Heart left ventricle (tissue), 16 donors: ENCODE data around the gene ST8SIA5. TPM values are rescaled to one million over a fixed set of nuclear protein-coding genes. Genes with fewer than 3 reads are reported as not detected.

ENCODE experiments used
- ATAC-seq, 4 donors: fragments of 200-7000 bp; cut with Tn5 transposase; one replicate each; pipeline ENCODE4 v1.9.1; 2020 to 2022; ENCODE audit warnings: moderate library complexity in 4 of 4, mild to moderate bottlenecking in 3 of 4, moderate number of reproducible peaks in 1 of 4
- DNase-seq, 5 donors: peaks; one replicate each; pipeline ENCODE4 v3.0.0-alpha.2; 2020
- H3K27ac ChIP-seq, 12 donors: fragments of 200-600 bp; sonication (generic) in 4 of 12; one replicate each; pipeline versions ENCODE4 v1.5.0 to v1.8.0; 2016 to 2022; ENCODE audit warnings: mild to moderate bottlenecking in 2 of 12
- H3K27me3 ChIP-seq, 9 donors: fragments of 200-600 bp; sonication (generic) in 2 of 9; one replicate each; pipeline versions ENCODE4 v1.5.1 to v1.8.0; 2016 to 2022; ENCODE audit warnings: mild to moderate bottlenecking in 3 of 9
- H3K36me3 ChIP-seq, 9 donors: fragments of 200-600 bp; sonication (generic) in 2 of 9; one replicate each; pipeline versions ENCODE4 v1.5.0 to v1.8.0; 2018 to 2022; ENCODE audit warnings: mild to moderate bottlenecking in 2 of 9
- H3K4me1 ChIP-seq, 12 donors: fragments of 200-600 bp; sonication (generic) in 4 of 12; one replicate each; pipeline versions ENCODE4 v1.5.0 to v1.8.0; 2016 to 2022; ENCODE audit warnings: mild to moderate bottlenecking in 3 of 12
- H3K4me3 ChIP-seq, 12 donors: fragments of 200-600 bp; sonication (generic) in 4 of 12; one replicate each; pipeline versions ENCODE4 v1.5.0 to v1.8.0; 2017 to 2022; ENCODE audit warnings: mild to moderate bottlenecking in 9 of 12, moderate library complexity in 4 of 12
- H3K9me3 ChIP-seq, 12 donors: fragments of 200-600 bp; sonication (generic) in 4 of 12; one replicate each; pipeline versions ENCODE4 v1.5.0 to v1.8.0; 2016 to 2022; ENCODE audit warnings: mild to moderate bottlenecking in 1 of 12
- CTCF ChIP-seq, 12 donors: fragments of 200-600 bp; sonication (generic) in 4 of 12; IDR thresholded peaks; one replicate each; pipeline versions ENCODE4 v1.5.0 to v1.8.0; 2018 to 2022; ENCODE audit warnings: antibody characterized with exemption in 12 of 12, mild to moderate bottlenecking in 5 of 12
- POLR2A ChIP-seq, 2 donors: fragments of 450-650 bp; IDR thresholded peaks; one replicate each; pipeline ENCODE4 v1.6.1; 2017; ENCODE audit warnings: antibody characterized with exemption in 2 of 2, mild to moderate bottlenecking in 2 of 2, moderate library complexity in 2 of 2
- WGBS, 4 donors: extraction: QIAGEN DNeasy Blood & Tissue Kit in 2 of 4; methylation state at CpG; one replicate each; pipeline versions ENCODE4 v1.1.5 to v1.1.7; 2013 to 2018; 5-methylcytosine and 5-hydroxymethylcytosine counted together
- intact Hi-C, 10 donors: fragments of 100-400 bp; cut with DNase I; formaldehyde crosslinking; loops; one replicate each; pipeline versions ENCODE4 v1.11.1 to v1.14.2; 2022
- polyA plus RNA-seq, 2 donors: library from polyadenylated mRNA; stranded (reverse); fragments of 200-250 nt; gene quantifications; one replicate each; pipeline ENCODE4 v1.2.3, GENCODE V29; 2013
- total RNA-seq, 9 donors: library from RNA; depleted of rRNA in 2 of 9; stranded (reverse); fragments of >200 nt in 2 of 9; fragmentation: NEBNext Ultra II Directional in 3 of 9; extraction: Animal tissue kit (Norgen Biotek cat#: 25700) in 3 of 9; gene quantifications; one replicate each; pipeline versions ENCODE4 v1.1.0 to v1.2.4, GENCODE V29; 2016 to 2023
- donor health status: ischemic (EF 13 %, LVEDD 7.1; RV severe dilation, severe dysfunction).
- donor health status: healthy with polysubstance abuse.
- donor health status: DM: no; HTN: yes; CAD: no.
- donor health status: DM: no; HTN: no; CAD: no.
- donor health status: ischemic (EF 25% LVEDD 6.9; RV normal size, moderate dysfunction).
- donor health status: ischemic (EF 25% LVEDD 5.7; RV mildly dilated, moderate dysfunction).
- donor health status: healthy.
- donor health status: DM: yes; HTN: yes; CAD: no.
- donor health status: ischemic (EF 35%, LVEDD 5.7; RV mildly dilated, moderate dysfunction).
- donor health status: nonischemic (EF 11% LVEDD 7.7; RV severe dilation, severe dysfunction).
- donor health status: DM: yes; HTN: yes; CAD: no.
- donor health status: PGD.
- donor health status: ischemic (EF 29% LVEDD 5.4; RV normal size, mild dysfunction).
- donor health status: nonischemic (EF 23%, LVEDD 6.1; RV moderate dilation, normal function).

The ST8SIA5 gene
- total and polyA plus RNA-seq, 11 donors, result 3.8 to 24.4 (median 6.8) TPM

- no peak for DNase-seq
- H3K4me3 ChIP-seq, result no peak overlapping the region
- intact Hi-C loops, result no loop called here
- TF ChIP-seq CTCF (IDR thresholded peaks at IDR 0.05) (no peak), POLR2A (IDR thresholded peaks at IDR 0.05) (no peak)
- H3K9me3 ChIP-seq, result no peaks in the 10 kb centered on the region
- no peaks in the 10 kb centered on the region for H3K27me3 ChIP-seq
- H3K36me3 ChIP-seq, result no peaks in the 10 kb centered on the region
- peaks cover 0 to 22% (median 10%) of the 10 kb centered on the region in 12 donors for H3K4me1 ChIP-seq
- no peak for ATAC-seq
- H3K27ac ChIP-seq, result no peak overlapping the region
- WGBS, 4 donors, result 69 to 79% (median 72%) methylated on average over 7 of the region's 7 CpGs
Observed at GRCh38 chr18:46720092-46720491, 36.8 kb downstream of the ST8SIA5 start.

DNA sequence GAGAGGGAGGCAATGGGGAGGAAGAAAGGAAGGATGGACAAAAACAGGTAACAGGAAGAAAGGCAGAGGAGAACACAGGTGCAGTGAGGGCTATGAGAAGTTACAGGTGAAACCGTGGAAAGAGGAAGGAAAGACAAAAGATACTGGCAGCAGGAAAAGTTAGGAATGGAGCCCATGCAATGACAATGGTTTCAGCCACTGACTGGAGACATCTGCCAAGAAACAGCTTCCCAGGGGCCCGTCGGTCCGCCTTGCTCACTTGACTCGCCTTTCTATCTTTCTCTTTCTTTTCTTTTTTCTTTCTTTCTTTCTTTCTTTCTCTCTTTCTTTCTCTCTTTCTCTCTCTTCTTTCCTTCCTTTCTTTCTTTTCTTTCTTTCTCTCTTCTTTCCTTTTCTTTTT lies 37.5 kb downstream of the ST8SIA5 start:
- H3K27ac ChIP-seq, result peak overlapping the region in 2 of 12 donors; percentile 5 to 61
- WGBS, 4 donors, result 30 to 51% (median 46%) methylated on average over 5 of the region's 5 CpGs

DNA sequence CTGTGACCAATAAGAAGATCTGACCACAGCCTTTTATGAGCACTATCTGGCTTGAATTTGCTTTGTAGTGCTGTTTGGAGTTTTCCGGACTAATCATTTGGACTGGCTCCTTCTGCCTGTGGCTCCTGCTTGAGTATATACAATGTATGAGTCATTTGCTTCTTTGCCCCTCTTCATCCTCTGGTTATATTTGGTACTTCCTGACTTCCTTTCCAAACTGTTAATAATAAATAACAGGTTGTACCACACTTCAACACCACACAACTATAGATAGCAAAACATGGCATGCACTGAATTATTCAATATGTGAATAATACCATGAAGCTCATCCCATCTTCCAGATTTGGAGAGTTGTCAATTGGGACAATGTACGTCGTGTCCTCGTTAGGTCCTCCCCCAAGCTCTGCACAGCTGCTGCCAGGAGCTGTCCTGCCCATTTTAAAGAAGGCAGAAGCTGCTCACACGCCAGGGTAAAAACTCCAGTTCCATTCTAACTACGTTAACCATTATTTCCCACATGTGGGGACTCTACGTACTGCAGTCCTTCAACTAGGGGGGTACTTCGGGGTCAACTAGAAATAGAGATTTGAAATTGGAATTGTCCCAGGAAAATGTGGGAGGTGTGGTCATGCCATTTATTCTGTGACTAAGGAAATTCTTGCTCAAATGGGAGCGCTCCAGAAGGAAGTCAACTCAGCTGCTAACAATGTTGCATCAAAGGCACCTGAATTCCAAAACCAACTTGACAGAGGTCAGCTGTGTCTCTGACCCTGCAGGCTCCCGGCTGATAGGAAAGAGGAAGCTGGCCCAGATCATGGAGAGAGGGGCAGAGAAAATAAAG lies 38.1 kb downstream of the ST8SIA5 start:
- no peaks in the 10 kb centered on the region for H3K27me3 ChIP-seq

More for the DNA sequence above, 37.5 kb downstream of the ST8SIA5 start:
- no peaks in the 10 kb centered on the region for H3K9me3 ChIP-seq
- H3K36me3 ChIP-seq, result no peaks in the 10 kb centered on the region
- H3K27me3 ChIP-seq, result no peaks in the 10 kb centered on the region
- TF ChIP-seq POLR2A (IDR thresholded peaks at IDR 0.05) (no peak), CTCF (IDR thresholded peaks at IDR 0.05) (no peak)
- peaks cover 0 to 22% (median 10%) of the 10 kb centered on the region in 12 donors for H3K4me1 ChIP-seq
- no peak for ATAC-seq
- H3K4me3 ChIP-seq, result no peak overlapping the region
- no peak for DNase-seq
- intact Hi-C loops, result no loop called here

More for the DNA sequence above, 38.1 kb downstream of the ST8SIA5 start:
- TF ChIP-seq CTCF (IDR thresholded peaks at IDR 0.05) (no peak), POLR2A (IDR thresholded peaks at IDR 0.05) (no peak)
- H3K27ac ChIP-seq, result peak overlapping the region in 3 of 12 donors; percentile 5 to 61 (median 56)
- H3K4me1 ChIP-seq, result peaks cover 0 to 22% (median 10%) of the 10 kb centered on the region in 12 donors
- intact Hi-C loops, result no loop called here
- H3K4me3 ChIP-seq, result no peak overlapping the region
- 13 to 25% (median 20%) methylated on average over 10 of the region's 10 CpGs for WGBS, 4 donors
- no peaks in the 10 kb centered on the region for H3K9me3 ChIP-seq
- DNase-seq (no peak), ATAC-seq (peak in 3 of 4 donors; percentile 30 to 70 (median 47))
- H3K36me3 ChIP-seq, result no peaks in the 10 kb centered on the region
